SU-DHL-6 (cell line): ENCODE data around the gene GGNBP2.

Experiments
- H2AFZ ChIP-seq: fragments of 200-600 bp; sonication (generic); 2 replicates; pipeline ENCODE4 v1.6.1; 2014; ENCODE audit warnings: low read depth, mild to moderate bottlenecking, moderate library complexity, mixed read lengths, antibody characterized with exemption, low read length; ENCODE audit not compliant: severe bottlenecking
- H3F3A ChIP-seq: fragments of 200-600 bp; shearing (Covaris generic); 2 replicates; pipeline ENCODE4 v1.6.0; 2016; ENCODE audit warnings: antibody characterized with exemption, mild to moderate bottlenecking; ENCODE audit not compliant: insufficient read depth
- H3K27ac ChIP-seq: fragments of 200-600 bp; sonication (generic); 2 replicates; pipeline ENCODE4 v1.5.1; 2016; ENCODE audit warnings: low read depth, mild to moderate bottlenecking, low read length, moderate library complexity, mixed read lengths
- H3K27me3 ChIP-seq: fragments of 200-600 bp; sonication (generic), shearing (Covaris generic); 2 replicates; pipeline ENCODE4 v1.6.0; 2014; ENCODE audit warnings: mild to moderate bottlenecking, low read length
- H3K36me3 ChIP-seq: fragments of 200-600 bp; sonication (generic); 2 replicates; pipeline ENCODE4 v1.6.1; 2014; ENCODE audit warnings: mild to moderate bottlenecking, low read length, mixed read lengths
- H3K4me2 ChIP-seq: fragments of 300-600, 200-600 bp; shearing (Covaris generic), sonication (generic); 2 replicates; pipeline ENCODE4 v1.6.0; 2014; ENCODE audit warnings: low read length, low read depth, mild to moderate bottlenecking; ENCODE audit not compliant: poor library complexity, severe bottlenecking
- H3K4me3 ChIP-seq: fragments of 200-600 bp; sonication (generic); 2 replicates; pipeline ENCODE4 v1.5.1; 2014; ENCODE audit warnings: antibody characterized with exemption, low read length, mild to moderate bottlenecking, mixed read lengths; ENCODE audit not compliant: insufficient read depth, poor library complexity, severe bottlenecking
- H3K79me2 ChIP-seq: fragments of 200-600 bp; sonication (generic); 2 replicates; pipeline ENCODE4 v1.6.1; 2014; ENCODE audit warnings: mild to moderate bottlenecking, low read length, moderate library complexity; ENCODE audit not compliant: insufficient read depth
- H3K9ac ChIP-seq: fragments of 200-600 bp; sonication (generic); 2 replicates; pipeline ENCODE4 v1.7.0; 2014; ENCODE audit warnings: mild to moderate bottlenecking, low read length
- H3K9me2 ChIP-seq: fragments of 200-600 bp; sonication (generic); replicated peaks from 2 replicates; pipeline ENCODE4 v1.6.1; 2014; ENCODE audit warnings: low read length; ENCODE audit not compliant: insufficient read depth
- H3K9me3 ChIP-seq: fragments of 200-600 bp; sonication (generic); 2 replicates; pipeline ENCODE4 v1.6.1; 2014; ENCODE audit warnings: low read length, mixed read lengths; ENCODE audit not compliant: insufficient read depth
- H4K20me1 ChIP-seq: fragments of 200-600 bp; sonication (generic); 2 replicates; pipeline ENCODE4 v1.6.1; 2014; ENCODE audit warnings: low read depth, mild to moderate bottlenecking, antibody characterized with exemption, low read length, moderate library complexity, mixed read lengths
- EZH2phosphoT487 ChIP-seq: fragments of 200-600 bp; sonication (generic), shearing (Covaris generic); conservative IDR thresholded peaks from 2 replicates; pipeline ENCODE4 v1.6.1; 2018; ENCODE audit warnings: mild to moderate bottlenecking, antibody characterized with exemption, low read length, moderate library complexity, mixed read lengths
- TF ChIP-seq, protein P1 (sequence below): fragments of 200-600 bp; sonication (generic); IDR thresholded peaks from one replicate; pipeline ENCODE4 v1.5.1; 2017; ENCODE audit warnings: antibody characterized with exemption, mild to moderate bottlenecking, low read length, moderate library complexity; ENCODE audit not compliant: insufficient read depth, poor library complexity, severe bottlenecking

Gene GGNBP2

DNA sequence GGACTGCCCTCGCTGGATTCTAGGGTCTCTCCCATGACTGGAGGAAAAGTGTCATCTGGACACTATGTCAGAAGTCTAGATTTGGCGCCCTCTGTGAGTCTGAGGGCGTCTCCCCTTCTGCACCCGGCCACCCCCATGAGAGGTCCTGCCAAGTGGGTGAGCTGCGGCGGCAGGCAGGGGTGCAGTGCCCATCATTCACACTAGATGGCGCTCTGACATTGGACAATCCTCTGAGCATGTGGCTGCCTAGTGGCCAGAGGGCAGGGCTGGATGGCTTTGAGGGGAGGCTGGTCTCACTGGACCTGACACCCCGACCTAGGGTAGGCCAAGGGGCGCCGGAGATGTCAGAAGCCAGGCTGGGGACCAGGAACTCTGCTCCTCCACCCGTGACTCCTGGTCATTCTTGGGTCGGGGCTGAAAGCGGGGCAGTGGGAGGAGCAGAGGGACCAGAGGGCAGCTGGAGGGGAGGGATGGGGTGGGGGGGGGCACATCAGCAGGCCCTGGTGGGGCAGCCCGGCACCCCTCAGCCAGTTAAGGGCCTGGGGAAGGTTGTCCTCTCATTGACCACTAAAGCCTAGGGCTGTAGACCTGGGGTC lies 84.6 kb downstream of the GGNBP2 start:
- Histone ChIP-seq H4K20me1 (no peaks in the 10 kb centered on the region), H3K27ac (no peak overlapping the region), H3F3A (no peaks in the 10 kb centered on the region), H3K79me2 (no peaks in the 10 kb centered on the region), H3K27me3 (no peaks in the 10 kb centered on the region), H3K9ac (no peak overlapping the region), H3K4me3 (no peak overlapping the region), H2AFZ (no peak overlapping the region), H3K4me2 (no peak overlapping the region), H3K9me3 (no peaks in the 10 kb centered on the region), H3K9me2 (no peaks in the 10 kb centered on the region), H3K36me3 (no peaks in the 10 kb centered on the region)
- TF ChIP-seq, protein P1, sequence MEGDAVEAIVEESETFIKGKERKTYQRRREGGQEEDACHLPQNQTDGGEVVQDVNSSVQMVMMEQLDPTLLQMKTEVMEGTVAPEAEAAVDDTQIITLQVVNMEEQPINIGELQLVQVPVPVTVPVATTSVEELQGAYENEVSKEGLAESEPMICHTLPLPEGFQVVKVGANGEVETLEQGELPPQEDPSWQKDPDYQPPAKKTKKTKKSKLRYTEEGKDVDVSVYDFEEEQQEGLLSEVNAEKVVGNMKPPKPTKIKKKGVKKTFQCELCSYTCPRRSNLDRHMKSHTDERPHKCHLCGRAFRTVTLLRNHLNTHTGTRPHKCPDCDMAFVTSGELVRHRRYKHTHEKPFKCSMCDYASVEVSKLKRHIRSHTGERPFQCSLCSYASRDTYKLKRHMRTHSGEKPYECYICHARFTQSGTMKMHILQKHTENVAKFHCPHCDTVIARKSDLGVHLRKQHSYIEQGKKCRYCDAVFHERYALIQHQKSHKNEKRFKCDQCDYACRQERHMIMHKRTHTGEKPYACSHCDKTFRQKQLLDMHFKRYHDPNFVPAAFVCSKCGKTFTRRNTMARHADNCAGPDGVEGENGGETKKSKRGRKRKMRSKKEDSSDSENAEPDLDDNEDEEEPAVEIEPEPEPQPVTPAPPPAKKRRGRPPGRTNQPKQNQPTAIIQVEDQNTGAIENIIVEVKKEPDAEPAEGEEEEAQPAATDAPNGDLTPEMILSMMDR = peak; percentile 96
- no peak for TF ChIP-seq EZH2phosphoT487

DNA sequence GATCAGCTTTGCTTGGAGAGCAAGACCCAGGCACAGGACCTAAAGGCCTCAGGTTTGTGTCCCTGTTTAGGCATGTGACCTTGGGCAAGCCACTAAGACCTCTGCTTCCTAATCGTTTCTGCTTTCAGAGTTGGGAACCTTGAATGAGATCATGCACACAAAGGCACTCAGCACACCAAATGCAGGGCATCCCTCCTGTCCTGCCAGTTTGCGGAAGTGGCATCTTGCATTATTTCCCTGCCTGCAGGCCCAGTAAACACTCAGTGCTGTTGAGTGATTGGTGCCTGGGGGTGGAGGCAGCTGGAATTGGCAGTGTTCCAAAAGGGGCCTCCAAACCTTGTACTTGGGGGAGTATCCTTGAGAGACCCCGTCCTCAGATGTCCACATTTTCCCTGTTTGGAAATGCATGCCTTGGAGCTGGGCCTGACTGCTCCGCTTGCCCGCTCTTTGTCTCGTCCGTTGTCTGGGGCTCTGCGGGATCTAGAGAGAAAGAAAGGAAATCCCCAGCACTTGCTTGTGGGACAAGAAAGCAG lies 85.3 kb downstream of the GGNBP2 start:
- H4K20me1 ChIP-seq = no peaks in the 10 kb centered on the region
- no peak overlapping the region for H3K4me3 ChIP-seq
- H3K36me3 ChIP-seq = no peaks in the 10 kb centered on the region
- H3K9ac ChIP-seq = no peak overlapping the region
- no peak overlapping the region for H3K4me2 ChIP-seq
- TF ChIP-seq EZH2phosphoT487 = no peak
- TF ChIP-seq, protein P1 = no peak
- no peaks in the 10 kb centered on the region for H3F3A ChIP-seq
- H3K9me2 ChIP-seq = no peaks in the 10 kb centered on the region
- no peak overlapping the region for H2AFZ ChIP-seq
- H3K27ac ChIP-seq = no peak overlapping the region
- no peaks in the 10 kb centered on the region for H3K27me3 ChIP-seq
- H3K79me2 ChIP-seq = no peaks in the 10 kb centered on the region
- no peaks in the 10 kb centered on the region for H3K9me3 ChIP-seq

DNA sequence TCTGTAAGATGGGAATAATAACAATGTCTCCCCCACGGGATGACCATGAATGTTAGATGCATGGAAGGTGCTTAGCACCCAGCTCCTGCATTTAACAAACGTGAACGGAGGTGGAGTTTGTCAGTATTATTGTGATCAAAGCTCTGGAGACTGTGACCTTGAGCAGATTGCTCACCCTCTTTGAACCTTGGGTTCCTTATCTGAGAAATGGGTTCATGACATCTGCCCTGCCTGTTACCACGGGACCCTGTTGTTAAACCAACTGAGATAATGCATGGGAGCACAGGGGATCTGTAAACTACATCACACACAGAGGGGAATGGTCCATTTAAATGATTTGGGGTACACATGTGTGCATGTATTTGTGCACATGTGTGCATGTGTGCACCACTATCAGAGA lies 86.3 kb downstream of the GGNBP2 start:
- Histone ChIP-seq H3K4me2 (no peak overlapping the region), H3F3A (no peaks in the 10 kb centered on the region), H3K9me3 (no peaks in the 10 kb centered on the region), H3K36me3 (no peaks in the 10 kb centered on the region), H3K27me3 (no peaks in the 10 kb centered on the region), H3K9me2 (no peaks in the 10 kb centered on the region), H3K27ac (no peak overlapping the region), H3K9ac (no peak overlapping the region), H4K20me1 (no peaks in the 10 kb centered on the region), H2AFZ (no peak overlapping the region), H3K79me2 (no peaks in the 10 kb centered on the region), H3K4me3 (no peak overlapping the region)
- no peak for TF ChIP-seq EZH2phosphoT487
- TF ChIP-seq, protein P1 = no peak
